CD1c-positive myeloid dendritic cell (primary cell): ENCODE data around the gene UCN.
"Not testable (repeated sequence)": the region's sequence is repeated elsewhere in the genome, so short reads cannot be mapped to it uniquely, and the experiment has no call there.

Experiments used
- DNase-seq: peaks from one replicate; pipeline ENCODE4 v3.0.0-alpha.2; 2016; ENCODE audit errors: extremely low spot score

Gene UCN

DNA sequence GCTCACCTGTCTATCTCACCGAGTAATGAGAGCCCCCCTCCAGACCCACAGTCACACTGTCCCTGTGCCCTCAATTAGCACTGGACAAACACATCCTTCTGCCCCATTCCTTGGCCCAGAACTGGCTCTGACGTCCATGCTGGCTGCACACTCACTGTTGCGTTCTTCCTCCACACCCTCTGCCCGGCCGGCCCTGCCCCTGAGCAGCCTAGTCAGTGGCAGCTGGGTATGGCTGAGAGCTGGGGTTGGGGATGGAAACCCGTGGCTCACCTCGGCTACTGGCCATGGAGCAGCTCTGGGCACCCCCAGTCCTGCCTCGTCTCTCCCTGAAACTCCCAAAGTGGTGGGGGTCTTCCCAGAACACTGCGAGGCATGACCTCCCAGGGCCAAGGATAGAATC, 6.5 kb upstream of the UCN start:
- DNase-seq, result no peak

DNA sequence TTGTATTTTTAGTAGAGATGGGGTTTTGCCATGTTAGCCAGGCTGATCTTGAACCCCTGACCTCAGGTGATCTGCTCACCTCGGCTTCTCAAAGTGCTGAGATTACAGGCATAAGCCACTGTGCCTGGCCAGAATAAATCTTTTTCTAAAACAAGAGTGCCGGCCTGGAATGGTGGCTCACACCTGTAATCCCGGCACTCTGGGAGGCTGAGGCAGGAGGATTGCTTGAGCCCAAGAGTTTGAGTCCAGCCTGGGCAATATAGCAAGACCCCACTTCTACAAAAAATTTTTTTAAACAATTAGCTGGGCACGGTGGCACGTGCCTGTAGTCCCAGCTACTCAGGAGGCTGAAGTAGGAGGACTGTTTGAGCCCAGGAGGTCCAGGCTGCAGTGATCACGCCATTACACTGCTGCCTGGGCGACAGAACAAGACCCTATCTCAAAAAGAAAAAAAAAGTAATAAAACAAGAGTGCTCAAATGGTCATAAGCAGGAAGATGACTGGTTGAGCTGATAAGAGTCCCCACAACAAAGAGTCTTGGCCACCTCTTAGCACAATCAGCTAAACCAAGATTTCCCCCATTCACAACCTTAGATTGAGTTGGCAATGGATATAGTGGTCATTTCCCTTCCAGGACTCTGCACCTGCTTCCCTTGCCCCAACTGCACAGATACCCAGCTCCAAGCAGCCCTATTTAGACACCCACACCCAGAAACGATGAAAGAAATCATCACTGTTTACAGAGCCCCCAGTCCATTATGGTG, 5.8 kb upstream of the UCN start:
- no peak for DNase-seq

DNA sequence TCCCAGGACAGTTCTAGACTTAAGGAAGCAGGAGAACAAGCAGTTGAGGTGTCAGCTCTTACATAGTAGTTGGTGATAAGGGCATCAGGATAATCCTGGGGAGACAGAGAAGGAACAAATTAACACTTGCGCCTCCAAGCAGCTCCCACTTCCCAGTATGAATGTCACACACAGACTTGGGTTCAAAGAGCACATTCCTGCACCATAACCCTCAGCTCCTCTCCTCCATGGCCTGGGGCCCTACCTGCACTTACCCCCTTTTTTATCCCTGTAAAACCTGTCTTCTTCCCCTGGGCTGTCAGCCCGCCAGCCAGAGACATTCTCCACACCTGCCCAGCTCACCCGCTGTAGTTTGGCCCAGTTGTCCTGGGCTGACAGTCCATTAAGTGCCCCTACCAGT, 3.9 kb upstream of the UCN start:
- no peak for DNase-seq

DNA sequence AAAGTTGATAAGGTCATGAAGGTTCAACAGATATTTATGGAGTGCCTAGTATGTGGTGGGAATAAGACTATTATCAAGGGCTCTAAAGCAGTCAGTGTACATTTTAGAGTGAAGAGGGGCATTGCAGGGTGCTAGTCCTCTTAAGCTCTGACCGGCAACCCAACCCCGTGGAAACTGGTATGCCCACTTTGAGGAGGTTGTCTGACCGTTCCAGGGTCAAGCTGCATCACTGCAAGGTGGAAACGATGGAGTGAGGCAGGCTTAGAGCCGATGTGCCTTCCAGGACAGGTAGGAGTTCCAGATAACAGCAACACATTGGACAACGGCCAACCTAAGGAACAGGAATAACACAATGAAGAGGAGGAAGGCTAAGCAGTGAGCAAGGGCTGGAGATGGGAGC, 1.4 kb upstream of the UCN start:
- DNase-seq, result no peak

DNA sequence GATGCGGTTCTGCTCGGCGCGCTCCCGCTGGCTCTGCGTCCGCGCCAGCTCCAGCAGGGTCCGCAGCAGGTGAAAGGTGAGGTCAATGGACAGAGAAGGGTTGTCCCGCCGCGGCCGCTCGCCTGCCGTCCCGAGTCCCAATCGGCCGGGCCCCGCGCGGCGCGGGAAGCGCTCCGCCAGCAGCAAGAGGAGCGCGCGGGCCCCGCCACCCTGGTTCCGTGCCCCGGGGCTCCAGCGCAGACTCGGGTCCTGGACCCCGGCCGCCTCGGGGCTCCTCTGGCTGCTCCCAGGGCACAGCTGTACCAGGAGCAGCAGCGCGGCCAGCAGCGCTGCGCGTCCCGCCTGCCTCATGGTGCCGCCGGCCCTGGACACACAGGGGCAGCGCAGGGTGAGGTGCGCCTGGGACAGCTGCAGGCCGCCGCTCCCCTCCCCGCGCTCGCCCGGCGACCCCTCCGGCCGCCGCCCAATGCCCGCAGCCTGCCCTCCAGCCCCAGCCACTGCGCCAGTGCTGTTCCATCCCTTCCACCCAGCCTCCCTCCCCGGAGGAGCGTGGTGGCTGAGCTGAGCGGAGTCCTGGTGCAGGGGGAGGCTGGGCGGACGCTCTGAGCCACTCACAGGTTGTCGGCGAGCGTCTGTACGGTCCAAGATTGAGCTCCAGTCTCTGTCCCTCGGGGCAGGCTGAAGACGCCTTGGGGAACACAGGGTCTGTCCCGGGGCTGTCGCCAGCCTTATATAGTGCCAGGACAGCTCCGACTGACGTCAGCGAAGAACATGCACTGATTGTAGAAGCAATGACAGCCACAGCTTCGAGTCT, 493 bp downstream of the UCN start:
- no peak for DNase-seq

DNA sequence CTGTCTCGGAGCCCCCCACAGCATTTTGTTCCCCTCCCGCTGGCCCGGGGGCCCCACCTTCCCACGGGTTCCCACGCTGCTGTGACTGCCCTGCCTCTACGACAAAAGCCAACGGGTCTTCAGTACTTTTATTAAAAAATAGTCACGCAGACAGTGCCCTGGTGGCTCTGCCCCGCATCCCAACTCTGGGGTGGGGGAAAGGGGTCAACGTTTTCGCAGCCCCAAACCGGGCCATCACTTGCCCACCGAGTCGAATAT, 1.0 kb downstream of the UCN start:
- DNase-seq, result no peak

DNA sequence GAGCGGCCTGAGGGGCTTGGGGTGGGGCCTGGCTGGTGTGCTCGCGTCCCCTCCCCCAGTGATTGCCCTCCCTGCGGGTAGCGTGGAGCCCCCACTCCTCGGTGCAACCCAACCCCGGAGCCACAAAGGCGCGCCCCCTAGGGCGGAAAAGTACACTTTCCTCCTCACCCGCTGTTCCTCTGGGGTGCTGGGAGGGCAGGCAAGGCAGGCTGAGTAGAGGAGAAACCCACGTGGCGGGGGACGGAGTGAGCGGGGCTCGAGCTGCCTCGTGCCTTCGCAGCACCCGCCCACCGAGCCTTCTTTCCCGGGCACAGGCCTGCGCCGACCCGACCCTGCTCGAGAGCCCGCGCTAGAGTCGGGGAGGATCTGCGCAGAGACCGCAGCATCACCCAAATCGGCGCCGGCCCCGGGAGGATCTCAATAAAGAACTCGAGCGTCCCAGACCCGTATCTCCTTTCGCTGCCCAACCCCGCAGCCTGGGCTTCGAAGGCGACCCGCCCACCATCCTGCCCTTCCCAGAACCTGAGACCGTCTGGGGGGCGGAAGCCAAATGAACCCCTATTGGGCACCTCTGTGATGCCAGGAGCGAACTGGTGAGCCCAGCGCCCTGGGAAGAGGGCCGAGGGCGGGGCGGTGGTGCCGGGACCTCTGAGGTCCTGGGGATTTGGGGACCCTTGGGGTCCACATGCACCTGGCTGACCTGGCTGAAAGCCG, 1.5 kb downstream of the UCN start:
- peak; percentile 27 for DNase-seq

DNA sequence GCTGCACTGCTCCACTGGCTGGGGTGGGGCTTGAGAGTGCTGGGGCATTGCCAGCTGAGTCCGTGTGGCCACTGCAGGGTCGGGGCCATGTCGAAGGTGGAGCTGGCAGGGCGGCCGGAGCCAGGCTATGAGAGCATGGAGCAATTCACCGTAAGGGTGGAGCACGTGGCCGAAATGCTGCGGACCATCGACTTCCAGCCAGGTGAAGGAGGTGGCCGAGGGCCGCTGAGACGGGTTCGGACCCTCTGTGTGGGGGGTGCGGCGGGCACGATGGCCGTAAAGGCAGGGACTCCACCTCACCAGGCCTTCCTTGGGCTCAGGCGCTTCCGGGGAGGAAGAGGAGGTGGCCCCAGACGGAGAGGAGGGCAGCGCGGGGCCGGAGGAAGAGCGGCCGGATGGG, 2.1 kb downstream of the UCN start:
- DNase-seq, result no peak

DNA sequence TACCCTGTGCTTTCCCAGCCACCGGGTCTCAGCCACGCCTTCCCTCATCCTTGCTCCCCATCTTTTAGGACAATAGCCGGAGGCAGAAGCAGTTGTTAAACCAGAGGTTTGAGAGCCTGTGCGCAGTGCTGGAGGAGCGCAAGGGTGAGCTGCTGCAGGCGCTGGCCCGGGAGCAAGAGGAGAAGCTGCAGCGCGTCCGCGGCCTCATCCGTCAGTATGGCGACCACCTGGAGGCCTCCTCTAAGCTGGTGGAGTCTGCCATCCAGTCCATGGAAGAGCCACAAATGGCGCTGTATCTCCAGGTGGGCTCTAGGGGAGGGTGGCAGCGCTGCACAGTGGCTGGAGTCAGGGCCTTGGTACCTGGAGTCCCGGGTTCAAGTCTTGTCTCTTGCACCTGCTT, 2.7 kb downstream of the UCN start:
- no peak for DNase-seq

DNA sequence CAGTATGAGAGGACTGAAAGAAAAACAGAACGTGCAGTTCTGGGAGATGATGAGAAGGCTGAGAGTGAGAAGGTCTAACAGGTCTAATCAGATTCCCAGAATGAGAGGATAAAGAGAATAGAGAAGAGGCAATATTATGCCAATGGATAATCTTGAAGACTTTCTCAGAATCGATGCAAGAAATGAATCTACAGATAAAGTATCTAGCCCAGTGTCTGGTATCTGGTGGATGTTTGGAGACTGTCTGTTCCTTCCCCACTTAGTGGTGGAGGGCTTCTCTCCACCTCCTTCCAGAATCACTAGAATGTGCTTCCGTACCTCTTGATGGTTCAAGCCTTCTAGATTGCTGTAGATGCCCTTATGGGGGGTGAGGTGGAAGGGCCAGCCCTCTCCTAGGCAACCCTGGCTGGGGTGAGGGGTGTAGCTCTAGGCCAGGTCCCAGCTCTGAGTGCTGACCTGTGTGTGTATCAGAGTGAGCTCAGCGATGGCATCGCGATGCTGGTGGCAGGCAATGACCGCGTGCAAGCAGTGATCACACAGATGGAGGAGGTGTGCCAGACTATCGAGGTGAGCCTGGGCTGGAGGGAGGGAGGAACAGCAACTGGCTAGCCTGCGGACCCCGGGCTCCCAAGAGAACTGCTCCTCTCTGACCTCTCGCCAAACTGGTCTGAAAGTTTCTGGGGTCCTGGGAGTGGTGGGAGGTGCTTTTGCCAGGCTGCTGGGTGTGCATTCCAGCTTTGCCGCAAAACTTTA, 3.6 kb downstream of the UCN start:
- DNase-seq, result no peak

DNA sequence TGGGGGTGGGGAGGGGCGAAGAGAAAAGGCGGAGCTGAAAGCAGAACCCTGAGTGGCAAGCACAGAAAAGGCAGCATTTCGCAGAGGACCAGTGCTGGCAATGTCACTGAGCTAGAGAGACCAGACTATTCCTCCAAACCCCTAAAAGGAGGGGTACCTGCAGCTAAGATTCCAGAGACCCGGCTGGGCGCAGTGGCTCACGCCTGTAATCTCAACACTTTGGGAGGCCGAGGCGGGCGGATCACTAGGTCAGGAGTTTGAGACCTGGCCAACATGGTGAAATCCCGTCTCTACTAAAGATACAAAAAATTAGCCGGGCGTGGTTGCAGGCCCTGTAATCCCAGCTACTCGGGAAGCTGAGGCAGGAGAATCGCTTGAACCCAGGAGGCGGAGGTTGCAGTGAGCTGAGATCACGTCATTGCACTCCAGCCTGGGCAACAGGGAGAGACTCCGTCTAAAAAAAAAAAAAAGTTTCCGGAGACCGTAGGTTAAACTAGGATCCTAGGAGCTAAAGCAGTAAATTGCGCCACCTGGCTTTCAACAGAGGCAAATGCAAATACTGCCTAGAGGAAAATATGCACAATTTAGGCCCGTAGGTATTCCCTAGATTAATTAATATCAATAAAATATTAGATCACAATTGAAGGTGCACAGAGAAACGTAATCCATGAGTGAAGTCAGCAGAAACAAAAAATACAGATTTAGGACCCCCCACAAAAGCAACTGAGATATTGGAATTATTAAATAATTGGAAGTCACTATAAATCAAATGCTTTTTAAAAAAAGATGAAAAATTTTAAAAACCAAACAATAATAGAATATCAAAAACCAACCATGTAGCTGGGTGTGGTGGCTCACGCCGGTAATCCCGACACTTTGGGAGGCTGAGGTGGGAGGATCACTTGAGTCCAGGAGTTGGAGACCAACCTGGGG, 4.9 kb downstream of the UCN start:
- peak; percentile 82 for DNase-seq

DNA sequence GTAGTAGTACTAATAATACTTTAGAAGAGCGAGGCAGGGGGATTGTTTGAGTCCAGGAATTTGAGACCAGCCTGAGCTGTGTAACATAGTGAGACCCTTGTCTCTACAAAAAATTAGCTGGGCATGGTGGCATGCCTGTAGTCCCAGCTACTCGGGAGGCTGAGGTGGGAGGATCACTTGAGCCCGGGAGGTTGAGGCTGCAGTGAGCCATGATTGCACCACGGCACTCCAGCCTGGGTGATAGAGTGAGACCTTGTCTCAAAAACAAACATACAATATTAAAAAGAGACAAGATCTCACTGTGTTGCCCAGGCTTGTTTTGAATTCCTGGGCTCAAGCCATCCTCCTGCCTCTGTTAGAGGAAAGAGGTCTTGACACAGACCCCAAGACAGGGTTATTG, 7.6 kb downstream of the UCN start:
- not testable (repeated sequence) for DNase-seq

DNA sequence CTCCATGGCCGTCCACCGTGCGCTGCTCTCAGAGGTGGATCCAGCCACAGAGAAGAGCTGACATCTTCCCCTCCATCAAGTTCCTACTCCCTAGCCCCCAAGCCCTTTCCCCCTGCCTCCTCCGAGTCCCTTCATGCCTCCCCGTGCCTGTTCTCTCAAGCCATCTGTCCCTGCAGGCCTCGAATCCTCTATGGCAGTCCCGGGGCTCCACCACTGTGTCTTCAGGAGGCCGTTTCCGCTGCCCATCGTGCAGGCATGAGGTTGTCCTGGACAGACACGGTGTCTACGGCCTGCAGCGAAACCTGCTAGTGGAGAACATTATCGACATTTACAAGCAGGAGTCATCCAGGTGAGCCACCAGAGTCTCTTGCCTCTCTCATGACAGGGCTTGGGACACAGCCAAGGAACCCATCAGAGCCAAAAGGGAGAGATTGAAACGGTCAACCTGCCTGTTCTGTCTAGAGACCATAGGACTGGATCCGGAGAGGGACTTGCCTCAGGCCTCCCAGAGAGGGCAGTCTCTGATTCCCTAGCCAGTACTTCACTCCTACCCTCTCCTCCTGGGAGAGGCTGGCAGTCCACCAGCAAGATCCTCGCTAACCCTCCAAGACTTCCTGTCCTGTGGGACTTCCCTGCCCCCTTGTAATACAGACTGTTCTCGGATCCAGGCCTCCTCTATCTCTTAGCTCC, 9.7 kb downstream of the UCN start:
- no peak for DNase-seq

DNA sequence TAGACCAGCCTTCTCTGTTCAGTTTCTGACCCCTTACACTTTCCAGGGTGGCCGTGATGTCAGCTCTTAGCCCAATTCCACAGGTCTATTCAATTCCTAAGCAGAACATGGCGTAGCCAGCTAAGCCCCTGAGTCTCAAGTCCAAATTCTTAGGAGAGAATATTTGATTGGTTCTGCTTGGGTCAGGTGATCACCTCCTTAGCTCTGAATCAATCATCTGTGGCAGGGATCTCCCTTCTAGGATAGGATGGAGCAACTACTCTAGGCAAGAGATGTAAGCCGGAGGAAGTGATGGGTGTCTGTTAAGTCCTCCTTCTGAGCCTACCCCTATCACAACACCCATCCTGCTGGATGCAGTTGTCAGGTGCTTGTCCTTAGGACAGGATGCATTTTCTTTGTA, 11.1 kb downstream of the UCN start:
- DNase-seq, result no peak

DNA sequence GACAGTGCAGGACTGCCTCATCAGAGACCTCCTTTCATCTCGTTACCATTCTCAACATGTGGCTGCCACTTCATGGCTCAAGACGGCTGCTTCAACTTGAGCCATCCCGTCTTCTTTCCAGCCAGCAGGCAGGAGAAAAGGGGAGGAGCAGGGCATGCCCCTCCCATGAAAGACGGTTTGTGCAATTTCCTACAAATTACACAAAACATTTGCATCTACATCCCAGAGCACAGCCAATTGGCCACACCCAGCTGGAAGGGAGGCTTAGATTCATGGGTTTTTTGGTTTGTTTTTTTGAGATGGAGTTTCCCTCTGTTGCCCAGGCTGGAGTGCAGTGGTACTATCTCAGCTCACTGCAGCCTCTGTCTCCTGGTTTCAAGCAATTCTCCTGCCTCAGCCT, 11.8 kb downstream of the UCN start:
- DNase-seq, result no peak

DNA sequence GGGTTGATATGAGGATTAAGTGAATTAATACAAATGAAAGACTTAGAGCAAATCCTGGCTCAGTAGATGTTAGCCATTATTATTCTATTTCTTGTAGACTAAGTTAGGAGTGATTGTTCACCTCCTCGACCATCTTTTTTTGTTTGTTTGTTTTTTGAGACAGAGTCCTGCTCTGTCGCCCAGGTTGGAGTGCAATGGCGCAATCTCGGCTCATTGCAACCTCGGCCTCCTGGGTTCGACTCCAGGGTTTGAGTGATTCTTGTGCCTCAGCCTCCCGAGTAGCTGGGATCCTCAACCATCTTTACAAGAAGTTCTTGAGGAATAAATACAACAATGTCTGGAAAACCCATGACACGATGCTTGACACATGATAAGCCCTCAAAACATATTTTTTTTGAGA, 13.3 kb downstream of the UCN start:
- DNase-seq, result no peak

DNA sequence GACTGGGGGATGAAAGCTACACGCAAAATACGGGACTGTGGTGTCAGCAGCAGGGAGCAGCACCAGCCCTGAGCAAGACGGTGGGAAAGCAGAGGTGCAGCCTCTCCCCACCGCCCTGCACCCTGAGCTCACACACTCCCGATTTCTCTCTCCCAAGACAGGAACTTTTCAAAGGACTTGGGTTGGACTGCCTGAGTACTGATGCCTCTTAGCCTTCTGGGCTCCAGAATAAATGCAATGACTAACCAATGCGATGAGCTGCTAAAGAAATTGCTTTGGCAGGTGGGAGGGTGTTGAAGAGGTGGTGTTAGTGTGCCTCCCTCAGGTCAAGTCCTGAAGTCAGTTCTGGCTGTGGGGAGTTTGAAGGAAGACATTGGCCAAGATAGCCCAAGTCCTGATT, 16.4 kb downstream of the UCN start:
- no peak for DNase-seq

DNA sequence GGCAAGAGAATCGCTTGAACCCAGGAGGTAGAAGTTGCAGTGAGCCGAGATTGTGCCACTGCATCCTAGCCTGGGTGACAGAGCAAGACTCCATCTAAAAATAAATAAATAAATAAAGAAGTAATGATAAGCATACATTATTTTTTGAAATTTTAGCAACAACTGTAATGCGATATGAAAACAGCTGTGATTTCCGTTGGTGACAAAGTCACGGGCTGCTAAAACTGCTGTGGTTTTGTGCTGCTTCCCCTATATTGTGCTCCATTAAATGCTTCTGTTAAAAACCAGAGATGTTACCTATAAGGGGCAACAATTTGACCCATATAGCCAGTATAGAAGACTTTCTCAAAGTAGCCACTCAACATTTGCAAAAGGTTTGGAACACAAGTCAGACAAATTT, 17.7 kb downstream of the UCN start:
- DNase-seq, result no peak

DNA sequence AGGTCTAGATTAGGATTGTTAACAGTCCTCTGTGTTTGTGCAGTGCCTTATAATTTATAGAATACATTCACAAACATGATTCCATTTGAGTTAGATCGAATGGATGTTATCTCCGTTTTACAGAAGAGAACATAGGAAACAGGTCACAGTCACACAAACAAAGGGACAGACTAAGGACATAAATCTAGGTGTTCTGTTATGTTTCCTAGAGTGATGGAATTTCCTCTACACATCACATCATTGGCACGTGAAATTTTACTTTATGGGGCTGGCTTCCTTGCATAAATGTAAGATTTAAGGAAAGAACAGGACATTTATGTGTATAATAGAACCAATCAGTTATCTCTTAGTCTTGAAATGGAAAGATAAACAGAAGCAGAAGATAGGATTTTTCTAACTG, 19.6 kb downstream of the UCN start:
- no peak for DNase-seq

DNA sequence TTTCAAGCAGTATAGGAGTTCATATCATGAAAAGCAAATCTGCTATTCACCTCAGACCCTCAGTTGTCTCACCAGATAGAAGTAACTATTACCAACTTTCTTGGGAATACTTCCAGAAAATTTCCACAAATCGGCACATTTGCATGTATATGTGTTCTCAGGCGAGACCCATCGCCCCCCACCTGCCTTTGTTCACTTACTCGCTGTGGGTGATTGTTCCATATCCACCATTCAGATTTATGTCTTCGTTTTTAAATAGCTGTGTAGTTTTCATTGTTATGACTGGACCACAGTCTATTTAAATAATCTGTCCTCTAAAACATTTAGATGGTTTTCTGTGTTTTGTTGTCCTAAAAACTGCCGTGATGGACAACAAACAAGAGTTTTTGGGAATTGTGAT, 22.8 kb downstream of the UCN start:
- no peak for DNase-seq

DNA sequence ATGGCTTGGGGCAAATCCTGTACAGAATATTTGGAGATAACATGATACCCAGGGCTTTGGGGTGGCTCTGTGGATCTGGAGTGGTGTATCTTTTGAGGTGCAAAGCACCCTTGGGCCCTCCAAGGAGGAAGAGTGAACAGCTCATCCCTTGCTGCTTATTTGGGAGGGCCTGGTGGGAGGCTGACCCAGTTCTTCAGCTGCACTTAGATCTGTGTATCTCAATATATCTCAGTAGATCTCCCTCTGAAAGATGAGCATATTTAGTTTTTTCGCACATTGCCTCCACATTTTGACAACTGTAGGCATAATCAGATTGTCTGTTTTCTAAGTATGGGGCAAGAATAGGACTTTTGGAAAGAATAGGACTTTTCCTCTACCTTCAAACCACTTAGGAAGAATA, 23.2 kb downstream of the UCN start:
- no peak for DNase-seq
